Ecto neural progenitor cell (in vitro differentiated cells): Measurements from ENCODE around the gene ZNF574.

ENCODE experiments used
- DNase-seq: peaks from one replicate; pipeline ENCODE4 v3.0.0-alpha.2; 2018; ENCODE audit warnings: low spot score

Gene ZNF574

GRCh38 chr19:42102877-42103276 lies 26.9 kb downstream of the ZNF574 start:
- no peak for DNase-seq

- DNase-seq, result no peak
Measured at GRCh38 chr19:42105368-42105767, 29.4 kb downstream of the ZNF574 start.

GRCh38 chr19:42108527-42109389 lies 32.8 kb downstream of the ZNF574 start:
- peak; percentile 89 for DNase-seq

- no peak for DNase-seq
Measured at GRCh38 chr19:42109896-42110295, 33.9 kb downstream of the ZNF574 start.

- DNase-seq, result no peak
Measured at GRCh38 chr19:42110658-42111057, 34.7 kb downstream of the ZNF574 start.

GRCh38 chr19:42111384-42111783 lies 35.4 kb downstream of the ZNF574 start:
- no peak for DNase-seq

- DNase-seq, result no peak
Measured at GRCh38 chr19:42111811-42112210, 35.8 kb downstream of the ZNF574 start.

GRCh38 chr19:42113641-42114348 lies 37.8 kb downstream of the ZNF574 start:
- DNase-seq, result no peak

- no peak for DNase-seq
Measured at GRCh38 chr19:42114412-42114811, 38.4 kb downstream of the ZNF574 start.

GRCh38 chr19:42115219-42115618 lies 39.3 kb downstream of the ZNF574 start:
- no peak for DNase-seq

GRCh38 chr19:42115705-42116104 lies 39.7 kb downstream of the ZNF574 start:
- no peak for DNase-seq

- DNase-seq, result no peak
Measured at GRCh38 chr19:42116308-42117075, 40.5 kb downstream of the ZNF574 start.

- no peak for DNase-seq
Measured at GRCh38 chr19:42117076-42117475, 41.1 kb downstream of the ZNF574 start.

- DNase-seq, result no peak
Measured at GRCh38 chr19:42120276-42120980, 44.5 kb downstream of the ZNF574 start.

- DNase-seq, result no peak
Measured at GRCh38 chr19:42121036-42121621, 45.2 kb downstream of the ZNF574 start.

GRCh38 chr19:42121656-42122069 lies 45.7 kb downstream of the ZNF574 start:
- no peak for DNase-seq

- no peak for DNase-seq
Measured at GRCh38 chr19:42122691-42123607, 47.0 kb downstream of the ZNF574 start.

- DNase-seq, result no peak
Measured at GRCh38 chr19:42123765-42124164, 47.8 kb downstream of the ZNF574 start.

GRCh38 chr19:42124386-42124901 lies 48.5 kb downstream of the ZNF574 start:
- no peak for DNase-seq

GRCh38 chr19:42125536-42125935 lies 49.6 kb downstream of the ZNF574 start:
- no peak for DNase-seq
